LNCaP clone FGC (cell line): ENCODE data around the gene PSTPIP2.

ENCODE experiments used
- DNase-seq: peaks from one replicate; pipeline ENCODE4 v3.0.0-alpha.2; 2011; ENCODE audit warnings: low read depth
- H3K4me3 ChIP-seq: 2 replicates; pipeline ENCODE4 v1.5.1; 2011; ENCODE audit warnings: mild to moderate bottlenecking, low read depth, low read length, control low read depth
- TF ChIP-seq, protein P1 (sequence below): IDR thresholded peaks from 2 replicates; pipeline ENCODE4 v1.5.1; 2012; ENCODE audit warnings: mild to moderate bottlenecking; ENCODE audit not compliant: control insufficient read depth, insufficient read depth; ENCODE audit errors: extremely low read depth

The PSTPIP2 gene

DNA sequence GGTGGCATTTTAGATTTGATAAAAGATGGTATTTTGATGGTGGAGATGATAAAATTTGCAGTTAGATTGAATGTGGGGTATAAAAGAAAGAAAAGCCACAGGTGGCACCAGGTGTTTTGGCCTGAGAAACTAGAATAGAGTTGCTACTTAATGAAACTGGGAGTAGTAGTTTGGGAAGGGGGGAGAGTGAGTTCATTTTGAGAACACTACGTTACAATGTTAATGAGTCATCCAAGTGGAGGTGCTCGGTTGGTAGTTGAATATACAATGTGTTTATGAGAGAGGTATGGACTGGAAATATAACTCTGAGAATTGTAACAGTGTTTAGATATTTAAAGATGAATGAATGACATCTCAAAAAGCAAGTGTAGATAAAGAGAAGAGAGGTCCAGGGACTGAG, 131.3 kb downstream of the PSTPIP2 start:
- DNase-seq: no peak
- TF ChIP-seq, protein P1, sequence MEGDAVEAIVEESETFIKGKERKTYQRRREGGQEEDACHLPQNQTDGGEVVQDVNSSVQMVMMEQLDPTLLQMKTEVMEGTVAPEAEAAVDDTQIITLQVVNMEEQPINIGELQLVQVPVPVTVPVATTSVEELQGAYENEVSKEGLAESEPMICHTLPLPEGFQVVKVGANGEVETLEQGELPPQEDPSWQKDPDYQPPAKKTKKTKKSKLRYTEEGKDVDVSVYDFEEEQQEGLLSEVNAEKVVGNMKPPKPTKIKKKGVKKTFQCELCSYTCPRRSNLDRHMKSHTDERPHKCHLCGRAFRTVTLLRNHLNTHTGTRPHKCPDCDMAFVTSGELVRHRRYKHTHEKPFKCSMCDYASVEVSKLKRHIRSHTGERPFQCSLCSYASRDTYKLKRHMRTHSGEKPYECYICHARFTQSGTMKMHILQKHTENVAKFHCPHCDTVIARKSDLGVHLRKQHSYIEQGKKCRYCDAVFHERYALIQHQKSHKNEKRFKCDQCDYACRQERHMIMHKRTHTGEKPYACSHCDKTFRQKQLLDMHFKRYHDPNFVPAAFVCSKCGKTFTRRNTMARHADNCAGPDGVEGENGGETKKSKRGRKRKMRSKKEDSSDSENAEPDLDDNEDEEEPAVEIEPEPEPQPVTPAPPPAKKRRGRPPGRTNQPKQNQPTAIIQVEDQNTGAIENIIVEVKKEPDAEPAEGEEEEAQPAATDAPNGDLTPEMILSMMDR: no peak

DNA sequence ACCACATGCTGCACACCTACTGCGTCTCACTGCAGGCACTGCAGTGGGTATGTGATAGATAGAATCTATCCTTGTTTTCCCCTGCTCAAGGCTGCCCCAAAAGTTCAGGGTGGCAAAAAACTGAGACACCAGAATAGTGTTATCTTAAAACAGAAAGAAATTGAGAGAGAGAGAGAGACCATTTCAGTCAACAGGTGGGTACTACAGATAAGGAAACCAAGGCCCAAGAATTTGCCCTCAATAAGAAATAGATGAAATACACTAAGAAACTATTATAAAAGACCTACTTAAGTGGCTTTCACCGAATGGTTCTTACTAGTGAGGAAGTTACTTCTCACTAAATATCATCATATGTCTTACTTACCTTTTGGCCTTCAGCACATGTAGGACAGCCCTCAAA, 132.8 kb downstream of the PSTPIP2 start:
- TF ChIP-seq, protein P1: no peak
- H3K4me3 ChIP-seq: no peak overlapping the region
- DNase-seq: no peak

More for the DNA sequence above, 131.3 kb downstream of the PSTPIP2 start:
- H3K4me3 ChIP-seq: no peak overlapping the region

DNA sequence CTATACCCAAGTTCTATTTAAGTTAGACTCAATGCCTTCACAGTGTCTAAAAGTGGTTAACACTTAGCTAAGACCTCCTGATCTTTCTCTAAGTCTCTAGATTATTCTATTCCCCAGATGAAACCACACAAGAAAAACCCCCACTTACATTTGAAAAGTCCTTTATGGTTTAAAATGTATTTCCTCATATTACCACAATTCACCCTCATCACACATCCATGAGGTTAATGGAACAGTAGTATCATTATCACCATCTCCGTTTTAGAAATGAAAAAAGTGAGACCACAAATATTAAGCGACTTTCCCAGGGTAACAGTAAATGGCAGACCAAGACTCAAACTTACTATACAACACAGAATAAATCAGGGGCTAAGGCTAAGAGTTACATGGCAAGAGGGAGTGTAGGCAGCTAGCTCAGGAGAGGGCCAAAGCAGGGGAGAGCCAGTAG, 133.5 kb downstream of the PSTPIP2 start:
- TF ChIP-seq, protein P1: no peak
- no peak overlapping the region for H3K4me3 ChIP-seq
- DNase-seq: no peak

DNA sequence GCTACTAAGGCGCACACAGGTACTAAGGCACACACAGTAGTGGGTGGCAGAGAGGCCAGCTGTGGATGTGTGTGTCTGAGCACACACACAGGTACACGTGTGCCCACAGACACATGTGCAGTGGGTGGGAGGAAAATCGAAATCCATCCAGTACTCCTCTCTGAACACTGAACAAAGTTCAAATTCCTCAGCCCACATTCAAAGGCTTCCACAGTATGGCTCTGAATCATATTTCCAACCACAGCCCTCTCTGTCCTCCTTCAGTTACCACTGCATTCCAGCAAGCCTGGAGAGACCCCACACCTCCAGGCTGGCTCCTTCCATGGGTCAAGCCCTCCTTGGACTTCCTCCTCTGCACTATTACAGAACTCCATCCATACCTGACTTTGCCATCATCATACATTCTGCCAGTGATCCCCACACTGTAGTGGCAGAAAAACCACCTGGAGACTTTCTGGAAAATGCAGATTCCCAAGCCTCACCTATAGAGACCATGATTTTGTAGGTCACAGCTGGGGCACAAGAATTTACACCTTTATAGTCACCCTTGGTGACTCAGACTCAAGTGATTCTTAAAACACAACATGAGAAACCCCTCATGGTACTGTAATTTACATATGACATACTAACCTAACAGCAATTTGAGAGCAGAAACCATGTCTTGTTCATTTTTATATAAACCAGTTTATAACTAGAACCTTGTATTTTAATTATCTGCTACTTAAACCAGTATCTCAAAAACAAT, 136.3 kb downstream of the PSTPIP2 start:
- DNase-seq: no peak
- H3K4me3 ChIP-seq: no peak overlapping the region
- TF ChIP-seq, protein P1: no peak
